OCI-M2 (cell line): Measurements from ENCODE around the gene ASTN2.
"Not testable (repeated sequence)": the region's sequence is repeated elsewhere in the genome, so short reads cannot be mapped to it uniquely, and the experiment has no call there.

ENCODE experiments used
- DNase-seq: peaks from one replicate; lab custom pipeline; 2025; ENCODE audit not compliant: unreplicated experiment; lab: John Stamatoyannopoulos, UW

Gene ASTN2

GRCh38 chr9:117083559-117083958 is 331.3 kb downstream of the ASTN2 start:
- no peak for DNase-seq

GRCh38 chr9:117081641-117082317 is 333.1 kb downstream of the ASTN2 start:
- DNase-seq = no peak

DNA sequence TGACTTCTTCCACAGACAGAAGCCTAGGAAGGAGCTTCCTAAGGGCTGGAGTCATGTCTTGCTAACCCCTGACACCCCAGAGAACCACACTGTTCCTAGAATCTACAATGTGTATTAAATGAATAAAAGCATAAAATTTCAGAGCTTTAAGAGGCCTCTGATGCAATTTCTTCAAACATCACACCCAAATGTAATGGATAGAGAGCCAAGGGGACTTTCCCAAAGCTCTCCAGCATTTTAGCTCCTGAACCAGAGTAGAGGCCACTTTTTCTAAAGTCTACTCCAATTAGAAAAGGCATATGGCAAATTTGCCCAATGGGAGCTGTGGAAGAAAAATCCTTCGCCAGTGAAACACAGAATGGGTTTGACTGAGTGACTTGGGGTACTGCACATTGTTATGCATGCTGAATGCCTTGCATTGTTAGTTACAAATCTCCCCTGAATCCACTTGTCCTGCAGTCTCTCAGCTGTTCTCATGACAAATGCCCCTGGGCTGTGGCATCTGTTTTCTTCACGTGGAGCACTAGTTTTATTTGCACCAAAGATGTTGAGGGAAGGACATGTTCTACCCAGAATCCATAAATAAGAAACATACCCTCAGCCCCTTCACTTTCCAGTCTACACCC is 334.0 kb downstream of the ASTN2 start:
- no peak for DNase-seq

GRCh38 chr9:117076571-117077290 is 338.1 kb downstream of the ASTN2 start:
- DNase-seq = no peak

- DNase-seq = no peak
Measured at GRCh38 chr9:117075636-117076035, 339.2 kb downstream of the ASTN2 start.

DNA sequence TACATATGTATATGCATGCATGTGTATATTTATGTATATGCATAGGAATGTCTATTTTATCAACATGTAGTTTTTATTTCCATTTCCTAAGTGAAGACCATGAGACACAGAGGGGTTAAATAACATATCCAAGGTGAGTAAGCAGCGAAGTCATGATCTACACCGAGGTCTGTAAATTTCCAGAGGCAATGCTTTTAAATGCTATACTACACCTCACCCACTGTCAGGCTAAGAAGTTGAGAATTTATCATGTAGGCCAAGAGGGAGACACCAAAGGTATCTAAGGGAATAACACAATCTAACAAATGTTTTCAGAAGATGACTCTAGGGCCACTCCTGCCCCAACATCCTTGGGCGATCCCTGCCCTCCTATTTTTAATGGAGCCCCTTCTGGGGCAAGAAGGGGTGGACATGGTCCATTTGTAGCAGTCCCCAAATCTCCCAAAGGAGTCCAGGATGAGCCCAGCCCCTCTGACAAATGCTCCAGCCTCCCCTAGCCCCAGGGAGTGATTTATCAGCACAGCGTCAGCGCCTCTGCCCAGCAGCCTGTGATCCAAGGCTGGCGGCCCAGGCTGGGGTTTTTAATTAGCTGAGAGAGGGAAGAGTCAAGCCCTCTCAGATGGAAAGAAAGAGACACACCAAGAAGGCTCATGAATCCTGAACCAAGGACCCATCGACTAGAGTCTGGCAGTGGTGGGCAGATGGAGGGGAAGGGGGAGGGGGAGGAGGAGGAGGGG is 339.9 kb downstream of the ASTN2 start:
- DNase-seq = no peak

DNA sequence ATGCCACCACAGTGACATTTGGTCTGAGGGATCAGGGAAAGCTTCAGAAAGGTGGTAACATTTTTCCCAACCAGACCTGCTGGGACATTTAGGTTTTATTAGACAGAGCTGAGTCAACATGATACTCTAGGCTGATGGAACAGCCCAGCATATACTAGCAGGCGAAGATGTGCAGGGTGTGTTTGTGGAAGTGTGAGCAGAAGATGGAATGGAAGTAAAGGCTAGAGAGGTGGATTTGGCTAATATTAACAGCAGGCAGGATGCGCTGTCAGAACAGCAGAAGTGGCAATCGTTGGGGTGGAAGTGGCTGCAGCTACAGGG is 340.6 kb downstream of the ASTN2 start:
- DNase-seq = no peak

GRCh38 chr9:117073539-117074341 is 341.1 kb downstream of the ASTN2 start:
- DNase-seq = no peak

DNA sequence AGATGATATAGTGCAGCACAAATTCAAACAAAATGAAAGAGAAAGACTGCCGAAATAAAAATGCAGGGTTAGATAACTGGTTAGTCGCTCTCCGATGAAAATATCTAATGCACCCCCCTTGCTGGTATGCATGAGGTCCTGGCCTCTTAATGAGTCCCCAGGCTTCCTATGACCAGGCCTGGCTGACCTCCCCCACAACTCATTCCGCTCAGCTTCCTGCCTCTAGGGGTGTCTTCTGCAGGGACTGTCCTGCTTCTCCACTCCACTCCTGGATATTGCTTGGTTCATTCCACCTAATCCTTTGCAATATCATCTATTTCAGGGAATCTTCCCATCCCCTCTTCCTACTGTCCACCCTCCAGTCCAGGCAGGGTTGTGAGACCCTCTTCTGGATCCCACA is 341.8 kb downstream of the ASTN2 start:
- DNase-seq = no peak

DNA sequence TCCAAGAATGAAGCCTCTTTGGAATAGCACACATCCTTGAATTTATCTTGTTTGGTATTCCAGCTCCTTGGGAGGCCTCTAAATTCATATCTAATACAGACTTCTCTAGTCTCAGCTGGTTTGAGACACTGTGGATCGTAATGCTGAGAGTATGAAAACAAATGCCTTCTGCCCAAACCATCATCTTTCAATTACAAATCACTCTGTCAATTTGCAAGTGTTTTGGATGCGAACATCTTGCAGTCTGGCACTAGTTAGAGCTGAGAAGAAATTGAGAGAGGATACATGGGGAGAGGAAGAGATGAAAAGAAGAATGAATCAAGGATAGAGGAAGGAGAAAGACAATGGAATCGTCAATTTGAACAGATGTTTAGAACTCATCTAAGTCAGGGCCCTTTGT is 342.6 kb downstream of the ASTN2 start:
- no peak for DNase-seq

DNA sequence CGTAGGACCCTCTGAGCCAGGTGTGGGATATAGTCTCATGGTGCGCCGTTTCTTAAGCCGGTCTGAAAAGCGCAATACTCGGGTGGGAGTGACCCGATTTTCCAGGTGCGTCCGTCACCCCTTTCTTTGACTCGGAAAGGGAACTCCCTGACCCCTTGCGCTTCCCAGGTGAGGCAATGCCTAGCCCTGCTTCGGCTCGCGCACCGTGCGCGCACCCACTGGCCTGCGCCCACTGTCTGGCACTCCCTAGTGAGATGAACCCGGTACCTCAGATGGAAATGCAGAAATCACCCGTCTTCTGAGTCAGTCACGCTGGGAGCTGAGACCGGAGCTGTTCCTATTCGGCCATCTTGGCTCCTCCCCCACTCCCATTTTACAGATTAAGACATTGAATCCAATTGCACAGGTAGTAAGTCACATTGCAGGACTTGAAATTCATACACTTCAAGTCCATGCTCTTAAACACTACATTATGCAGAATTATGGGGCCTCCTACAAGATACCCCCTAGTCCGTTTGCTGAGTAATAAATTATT is 343.1 kb downstream of the ASTN2 start:
- DNase-seq = not testable (repeated sequence)

GRCh38 chr9:117063721-117064471 is 351.0 kb downstream of the ASTN2 start:
- DNase-seq = no peak

DNA sequence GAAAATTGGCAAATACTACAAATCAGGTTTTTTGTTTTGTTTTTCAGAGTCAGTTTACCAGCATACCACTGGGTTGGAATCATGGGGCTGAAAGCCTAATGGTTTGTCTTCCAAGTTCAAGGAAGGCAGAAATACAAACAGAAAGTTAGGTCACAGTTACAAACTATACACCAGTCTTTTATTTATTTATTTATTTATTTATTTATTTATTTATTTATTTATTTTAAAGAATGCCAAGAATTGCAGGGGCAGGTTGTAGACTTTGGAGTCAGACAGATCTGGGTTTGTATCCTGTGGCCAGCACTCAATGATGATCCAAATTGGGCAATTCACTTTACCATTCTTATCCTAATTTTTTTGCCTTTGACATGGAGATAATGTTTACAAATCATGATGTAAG is 353.9 kb downstream of the ASTN2 start:
- DNase-seq = no peak

GRCh38 chr9:117050007-117050406 is 364.9 kb downstream of the ASTN2 start:
- DNase-seq = no peak

GRCh38 chr9:117046666-117047327 is 368.1 kb downstream of the ASTN2 start:
- no peak for DNase-seq

DNA sequence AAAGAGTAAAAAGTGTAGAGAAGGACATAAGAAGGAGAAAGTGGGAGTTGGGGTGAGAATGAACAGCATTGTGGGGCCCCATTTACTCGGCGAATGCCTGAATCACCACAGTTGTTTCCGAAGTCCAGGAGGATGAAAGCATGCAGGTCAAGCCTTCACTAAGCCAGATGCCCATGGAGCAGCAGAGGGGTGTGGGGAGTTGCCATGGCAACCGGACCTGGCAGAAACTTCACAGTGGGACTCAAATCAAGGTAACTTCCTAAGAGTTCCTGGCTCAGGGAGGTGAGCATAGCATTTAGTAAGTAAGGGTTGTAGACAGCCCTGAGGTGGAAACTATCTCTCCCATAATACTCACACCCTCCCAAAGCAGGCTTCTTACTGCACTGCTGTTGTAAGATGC is 370.6 kb downstream of the ASTN2 start:
- DNase-seq = no peak

GRCh38 chr9:117043159-117043558 is 371.7 kb downstream of the ASTN2 start:
- no peak for DNase-seq

DNA sequence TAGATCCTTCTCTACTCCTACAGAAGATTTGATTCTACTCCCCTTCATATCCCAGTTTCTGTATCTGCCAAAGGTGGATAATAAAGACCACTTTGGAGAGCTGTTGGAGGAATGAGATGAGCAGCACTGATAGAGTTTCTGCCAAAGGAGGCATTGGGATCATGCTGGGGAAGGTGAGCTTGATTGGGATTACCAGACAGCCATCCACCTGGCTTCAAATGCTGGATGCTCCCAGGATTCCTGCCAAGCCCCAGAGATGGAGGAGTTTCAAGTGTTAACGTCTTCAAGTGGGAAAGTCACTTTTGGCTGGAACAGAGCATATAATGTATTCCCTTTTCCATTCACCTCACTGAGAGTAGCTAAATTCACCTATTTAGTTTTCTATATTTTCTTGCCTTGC is 379.3 kb downstream of the ASTN2 start:
- DNase-seq = no peak

- DNase-seq = no peak
Measured at GRCh38 chr9:117034866-117035265, 380.0 kb downstream of the ASTN2 start.
